HG02763 (cell line): ENCODE data around the gene MGAT3.
"Not testable (repeated sequence)": the region's sequence is repeated elsewhere in the genome, so short reads cannot be mapped to it uniquely, and the experiment has no call there.

Experiments used
- ATAC-seq: cut with Tn5 transposase; IDR thresholded peaks from one replicate; pipeline ENCODE4 v1.9.1; 2021; ENCODE audit warnings: mild to moderate bottlenecking, moderate library complexity; ENCODE audit not compliant: unreplicated experiment

The MGAT3 gene

GRCh38 chr22:39456522-39457197 lies at the start of gene MGAT3:
Gene MGAT3 (plus strand): TSS chr22:39457012. CDS start chr22:39487348, 30,336 bp downstream.
- ATAC-seq: no peak

GRCh38 chr22:39408173-39408572 lies 48.6 kb upstream of the MGAT3 start:
- ATAC-seq: no peak

GRCh38 chr22:39408807-39409206 lies 48.0 kb upstream of the MGAT3 start:
- ATAC-seq: no peak

- ATAC-seq: no peak
Measured at GRCh38 chr22:39409516-39410029, 47.2 kb upstream of the MGAT3 start.

- no peak for ATAC-seq
Measured at GRCh38 chr22:39410264-39410663, 46.5 kb upstream of the MGAT3 start.

GRCh38 chr22:39411828-39412365 lies 44.9 kb upstream of the MGAT3 start:
- ATAC-seq: not testable (repeated sequence)

- not testable (repeated sequence) for ATAC-seq
Measured at GRCh38 chr22:39413204-39413603, 43.6 kb upstream of the MGAT3 start.

- no peak for ATAC-seq
Measured at GRCh38 chr22:39414377-39414776, 42.4 kb upstream of the MGAT3 start.

GRCh38 chr22:39414886-39415285 lies 41.9 kb upstream of the MGAT3 start:
- ATAC-seq: no peak

GRCh38 chr22:39415506-39415905 lies 41.3 kb upstream of the MGAT3 start:
- no peak for ATAC-seq

GRCh38 chr22:39416319-39416718 lies 40.5 kb upstream of the MGAT3 start:
- ATAC-seq: no peak

GRCh38 chr22:39417641-39418040 lies 39.2 kb upstream of the MGAT3 start:
- ATAC-seq: no peak

GRCh38 chr22:39418696-39419095 lies 38.1 kb upstream of the MGAT3 start:
- no peak for ATAC-seq

- no peak for ATAC-seq
Measured at GRCh38 chr22:39419096-39419495, 37.7 kb upstream of the MGAT3 start.

GRCh38 chr22:39419911-39420310 lies 36.9 kb upstream of the MGAT3 start:
- ATAC-seq: no peak

GRCh38 chr22:39421691-39422090 lies 35.1 kb upstream of the MGAT3 start:
- ATAC-seq: no peak

GRCh38 chr22:39422101-39422500 lies 34.7 kb upstream of the MGAT3 start:
- no peak for ATAC-seq

GRCh38 chr22:39422721-39423120 lies 34.1 kb upstream of the MGAT3 start:
- ATAC-seq: no peak

GRCh38 chr22:39423976-39424375 lies 32.8 kb upstream of the MGAT3 start:
- ATAC-seq: no peak

GRCh38 chr22:39426380-39427043 lies 30.3 kb upstream of the MGAT3 start:
- ATAC-seq: no peak

GRCh38 chr22:39427751-39428596 lies 28.8 kb upstream of the MGAT3 start:
- no peak for ATAC-seq
